GM18909 (cell line): ENCODE measurements around the gene GJA3.
A peak's percentile ranks its signal among the peaks of the same experiment; 100 is the strongest.

ENCODE experiments used
- ATAC-seq: cut with Tn5 transposase; IDR thresholded peaks from one replicate; pipeline ENCODE4 v1.9.1; 2021; ENCODE audit warnings: mild to moderate bottlenecking; ENCODE audit not compliant: unreplicated experiment, poor library complexity

Gene GJA3

DNA sequence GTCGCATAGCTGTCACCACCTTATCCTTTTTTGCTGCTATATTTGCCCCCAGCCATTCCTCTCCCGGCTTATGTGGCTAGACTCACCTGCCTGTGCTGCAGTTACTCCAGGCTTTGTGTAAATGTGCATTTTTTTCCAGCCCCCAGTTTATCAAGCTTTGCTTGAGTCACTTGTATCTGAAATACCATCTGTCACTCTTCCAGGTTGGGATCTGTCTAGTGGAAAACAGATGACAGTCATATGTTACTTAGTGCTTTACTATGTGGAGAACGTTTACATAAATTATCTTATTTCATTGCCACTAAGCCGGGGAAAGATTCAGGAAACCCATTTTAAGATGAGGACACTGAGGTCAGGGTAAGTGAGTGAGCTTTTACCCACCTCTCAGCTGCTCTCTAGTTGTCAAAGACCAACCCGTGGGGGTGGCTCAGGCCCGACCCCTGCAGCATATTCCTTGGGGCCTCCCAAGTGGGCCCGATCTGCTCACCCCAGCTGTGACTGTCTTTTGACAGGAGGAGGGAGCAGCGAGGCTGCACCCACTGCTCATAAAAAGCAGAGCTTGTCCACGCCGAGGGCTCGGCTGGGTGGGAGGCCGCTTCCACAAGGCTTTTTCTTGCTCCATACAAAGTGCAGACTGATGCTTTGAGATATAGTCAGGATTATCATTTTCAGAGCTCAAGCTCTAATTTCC lies 24.7 kb upstream of the GJA3 start:
- ATAC-seq = no peak

DNA sequence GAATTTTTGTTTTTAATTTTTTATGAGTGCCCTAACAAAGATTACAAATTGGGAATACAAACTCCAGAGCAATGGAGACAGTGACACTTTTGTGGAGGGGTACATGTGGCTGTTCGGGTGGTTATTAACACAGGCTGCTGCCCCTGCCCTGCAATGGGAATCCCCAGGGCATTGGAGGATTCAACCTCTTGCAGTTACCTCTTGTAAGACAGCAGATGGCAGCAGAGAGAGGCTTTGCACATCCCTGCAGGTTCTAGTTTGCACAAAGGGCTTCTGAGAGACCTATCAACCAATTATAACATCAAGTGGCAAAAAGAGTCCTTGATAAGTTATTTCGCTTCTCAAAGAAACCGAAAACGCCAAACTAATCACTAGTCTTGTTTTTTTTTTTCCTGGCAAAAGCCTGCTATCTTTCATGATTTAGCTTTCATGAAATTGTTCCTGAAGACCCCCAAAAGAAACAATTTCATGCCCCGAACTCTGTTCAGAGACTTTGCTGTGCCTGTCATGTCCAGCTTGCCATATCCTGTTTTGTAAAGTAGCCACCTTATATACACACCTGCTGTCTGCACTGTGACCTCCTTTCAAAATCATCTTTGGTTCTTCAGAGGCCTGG lies 21.5 kb upstream of the GJA3 start:
- ATAC-seq = peak; percentile 84

DNA sequence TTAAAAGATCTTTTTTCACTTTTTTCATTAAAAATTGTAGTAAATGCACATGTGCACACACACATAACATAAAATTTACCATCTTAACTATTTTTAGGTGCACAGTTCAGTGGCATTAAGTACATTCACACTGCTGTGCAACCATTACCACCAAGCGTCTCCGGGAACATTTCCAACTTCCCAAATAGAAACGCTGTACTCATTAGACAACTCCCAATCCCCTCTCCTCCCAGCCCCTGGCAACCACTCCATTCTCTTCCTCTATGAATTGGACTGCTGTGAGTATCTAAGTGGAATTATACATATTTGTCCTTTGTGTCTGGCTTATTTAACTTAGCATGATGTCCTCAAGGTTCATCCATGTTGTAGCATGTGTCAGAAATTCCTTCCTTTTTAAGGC lies 20.3 kb upstream of the GJA3 start:
- ATAC-seq = no peak

DNA sequence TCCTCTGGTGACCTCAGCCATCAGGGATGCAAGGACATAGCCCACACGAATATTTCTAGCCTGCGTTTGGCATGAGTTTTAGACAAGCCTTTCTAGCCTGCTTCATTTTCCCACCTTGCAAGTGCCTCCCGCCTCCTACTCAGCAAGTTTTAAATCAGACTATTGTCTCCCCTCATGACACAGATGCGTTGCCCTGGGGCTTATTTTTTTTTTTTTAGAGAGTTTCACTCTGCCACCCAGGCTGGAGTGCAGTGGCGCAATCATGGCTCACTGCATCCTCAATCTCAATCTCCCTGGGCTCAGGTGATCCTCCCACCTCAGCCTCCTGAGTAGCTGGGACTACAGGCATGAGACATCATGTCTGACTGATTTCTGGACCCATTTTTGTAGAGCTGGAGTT lies 17.3 kb upstream of the GJA3 start:
- ATAC-seq = no peak

DNA sequence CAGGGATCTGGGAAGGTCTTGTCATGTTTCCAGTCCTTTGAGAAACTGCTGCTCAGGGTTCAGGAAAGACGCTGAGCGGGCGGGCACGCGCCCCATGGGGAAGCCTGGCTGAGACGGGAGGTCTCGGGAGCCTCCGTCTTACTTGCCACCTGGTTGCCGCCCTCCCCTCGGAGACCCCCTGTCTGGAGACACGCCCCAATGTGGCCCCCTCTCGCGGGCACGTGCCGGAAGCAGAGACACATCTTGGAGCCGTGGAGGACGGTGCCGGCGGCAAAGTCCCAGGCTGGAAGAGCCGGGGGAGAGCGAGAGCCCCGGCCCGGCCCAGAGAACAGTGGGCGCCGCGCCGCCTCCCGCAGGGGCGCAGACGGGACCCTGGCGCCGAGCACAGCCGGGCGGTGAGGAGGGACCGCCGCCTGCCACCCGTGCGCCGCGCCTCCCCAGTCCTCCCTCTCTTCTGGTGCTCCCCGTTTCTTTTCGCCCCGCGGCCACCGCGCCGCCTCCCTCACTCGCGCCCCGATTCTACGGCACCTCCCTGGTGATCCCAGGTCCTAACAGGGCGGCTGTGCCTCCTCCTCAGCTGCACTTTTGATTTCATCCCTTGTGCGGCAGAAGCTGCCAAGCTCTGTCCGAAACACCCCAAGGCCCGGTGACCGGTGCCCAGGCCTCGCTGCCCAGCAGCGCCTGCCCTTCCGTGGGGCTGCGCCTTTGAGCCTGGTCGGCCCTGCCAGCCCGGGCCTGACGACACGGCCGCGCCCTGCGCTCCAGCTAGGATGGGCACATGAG lies 16.4 kb upstream of the GJA3 start:
- ATAC-seq = no peak

DNA sequence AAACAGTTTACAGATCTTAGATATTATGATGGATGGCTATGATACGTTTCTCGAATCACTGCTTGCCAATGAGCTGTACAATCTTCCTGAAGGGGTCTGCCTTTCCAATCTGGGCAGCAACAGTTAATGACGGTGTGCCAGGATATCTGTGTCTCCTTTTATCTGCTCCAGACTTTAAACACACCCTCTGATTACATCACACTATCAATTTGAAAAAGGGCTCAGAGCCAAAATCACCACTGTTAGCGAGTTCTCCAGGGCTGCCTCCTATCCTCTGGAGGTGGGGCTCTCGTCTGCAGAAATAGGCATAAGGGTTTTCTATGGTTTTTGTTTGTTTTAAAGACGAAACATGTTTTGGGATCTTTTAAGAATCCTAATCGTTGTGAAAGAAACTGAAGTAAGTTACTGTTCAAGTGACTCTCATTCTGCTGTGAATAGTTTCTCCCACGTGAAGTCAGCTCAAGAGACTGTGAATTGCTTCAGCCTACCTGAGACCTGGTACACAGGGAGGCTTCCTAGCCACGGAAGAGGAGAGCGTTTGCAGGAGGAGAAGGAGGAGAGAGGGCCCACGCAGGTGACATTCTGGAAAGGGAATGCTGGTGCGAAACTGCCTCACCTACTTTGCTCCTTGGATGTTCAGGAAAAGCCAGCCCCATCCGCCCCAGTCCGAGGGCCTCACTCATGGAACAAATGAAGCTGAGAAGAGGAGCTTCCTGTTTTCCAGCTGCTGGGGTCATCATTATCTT lies 15.2 kb upstream of the GJA3 start:
- no peak for ATAC-seq

DNA sequence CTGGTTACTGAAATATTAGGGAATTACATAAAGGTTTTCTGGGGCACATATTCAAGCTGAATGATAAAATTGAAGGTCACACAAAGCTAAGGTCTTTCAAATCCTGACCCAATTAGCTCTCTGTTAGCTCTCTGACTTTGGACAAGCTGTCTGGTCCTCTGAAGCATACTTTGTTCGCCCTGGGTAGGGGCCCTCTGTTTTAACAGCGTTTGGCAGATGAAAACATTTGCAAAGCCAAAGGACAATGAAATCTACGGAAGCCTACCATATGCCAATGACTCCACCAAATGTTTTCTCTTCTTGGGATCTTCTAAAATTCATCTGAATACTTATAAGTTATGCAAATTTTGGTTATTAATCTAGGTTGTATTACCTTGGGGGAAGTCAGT lies 14.5 kb upstream of the GJA3 start:
- ATAC-seq = no peak

DNA sequence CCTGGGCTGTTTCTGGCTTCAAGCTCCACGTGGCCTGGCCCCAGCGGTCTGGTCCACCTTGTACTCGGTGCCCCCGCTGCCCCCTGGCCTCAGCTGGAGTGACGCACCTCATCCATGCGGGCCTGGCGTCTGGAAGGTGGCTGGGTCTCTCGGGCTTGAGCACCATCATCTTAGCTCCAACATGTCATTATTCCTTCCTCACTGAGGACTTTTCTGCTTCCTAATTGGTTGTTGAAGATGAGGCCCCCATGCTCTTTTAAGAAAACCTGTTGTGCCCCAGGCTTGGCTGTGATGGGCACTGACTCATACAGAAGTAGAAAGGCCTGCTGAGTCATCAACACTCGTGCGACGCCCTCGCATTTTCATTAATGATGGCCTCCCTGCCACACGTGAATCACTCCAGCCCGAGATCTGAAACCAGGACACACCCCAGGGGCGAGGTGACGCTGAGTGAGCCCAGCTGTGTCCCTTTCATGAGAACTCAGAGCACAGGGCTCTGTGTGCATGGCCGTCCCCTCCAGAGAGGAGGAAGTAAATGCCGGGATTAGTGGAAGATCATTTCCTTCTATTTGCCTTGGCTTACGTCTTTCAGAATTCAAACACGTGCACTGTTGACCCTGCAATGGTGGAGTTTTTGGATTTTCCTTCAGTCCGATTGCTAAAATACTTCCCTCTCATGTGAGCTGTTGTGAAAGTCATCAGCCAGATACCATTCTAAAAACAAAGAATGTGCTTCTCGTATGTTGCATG lies 14.0 kb upstream of the GJA3 start:
- ATAC-seq = peak; percentile 92

DNA sequence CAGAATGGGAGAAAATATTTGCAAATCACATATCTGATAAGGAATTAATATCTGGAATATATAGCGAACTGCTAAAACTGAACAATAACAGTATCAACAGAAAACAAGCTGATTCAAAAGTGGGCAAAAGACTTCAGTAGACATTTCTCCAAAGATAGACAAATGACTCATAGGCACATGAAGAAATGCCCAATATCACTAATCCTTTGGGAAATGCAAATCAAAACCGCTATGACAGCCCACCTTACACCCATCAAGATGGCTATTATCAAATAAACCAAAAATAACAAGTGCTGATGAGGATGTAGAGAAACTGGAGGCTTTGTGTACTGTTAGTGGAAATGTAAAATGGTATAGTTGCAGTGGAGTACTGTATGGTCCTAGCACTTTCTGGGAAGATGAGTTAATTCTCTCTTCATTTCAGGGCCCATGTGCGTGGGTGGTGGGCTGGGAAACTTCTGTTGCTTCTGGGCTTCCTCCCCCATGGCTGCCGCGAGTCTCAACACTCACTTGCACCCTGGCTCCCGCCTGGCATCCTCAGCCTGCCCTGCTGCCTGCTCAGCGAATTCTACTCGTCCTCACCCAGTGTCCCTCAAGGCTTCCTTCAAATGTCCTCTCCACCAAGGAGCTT lies 12.4 kb upstream of the GJA3 start:
- no peak for ATAC-seq

DNA sequence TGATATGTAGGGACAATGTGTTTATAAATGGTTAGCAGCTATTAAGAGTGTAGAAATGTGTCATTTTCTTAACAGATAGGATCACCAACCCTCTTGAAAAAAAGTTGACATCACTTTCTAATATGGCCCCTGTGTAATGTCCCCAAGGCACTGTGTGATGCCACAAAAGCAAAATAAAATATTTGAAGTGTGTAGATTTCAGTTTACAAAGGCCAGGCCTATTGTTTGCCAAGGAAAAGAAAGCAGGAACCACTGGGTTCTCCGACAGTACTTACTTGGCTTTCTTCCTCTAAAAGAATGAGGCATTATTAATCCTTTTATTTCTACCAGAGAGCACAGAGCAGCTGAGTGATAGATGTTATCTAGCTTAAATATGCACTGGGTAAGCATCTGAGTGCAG lies 10.5 kb upstream of the GJA3 start:
- no peak for ATAC-seq

DNA sequence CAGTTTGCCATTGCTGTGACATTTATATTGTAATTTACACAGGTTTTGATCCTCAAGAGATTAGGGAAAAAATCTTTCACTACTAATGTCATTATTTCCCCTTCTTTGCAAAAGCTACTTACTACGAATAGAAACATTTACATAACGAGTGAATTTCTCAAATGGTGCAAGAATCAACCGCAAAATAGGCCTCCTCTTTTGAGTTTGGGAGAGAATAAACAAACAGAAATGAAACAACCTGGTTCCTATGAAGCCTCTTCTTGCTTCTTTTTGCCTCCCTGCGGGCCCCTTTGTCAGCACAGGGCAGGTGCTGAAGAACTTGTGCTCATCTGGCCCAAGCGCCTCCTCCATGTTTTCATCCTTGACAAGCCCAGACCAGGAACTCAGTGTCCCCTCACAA lies 10.1 kb upstream of the GJA3 start:
- no peak for ATAC-seq

DNA sequence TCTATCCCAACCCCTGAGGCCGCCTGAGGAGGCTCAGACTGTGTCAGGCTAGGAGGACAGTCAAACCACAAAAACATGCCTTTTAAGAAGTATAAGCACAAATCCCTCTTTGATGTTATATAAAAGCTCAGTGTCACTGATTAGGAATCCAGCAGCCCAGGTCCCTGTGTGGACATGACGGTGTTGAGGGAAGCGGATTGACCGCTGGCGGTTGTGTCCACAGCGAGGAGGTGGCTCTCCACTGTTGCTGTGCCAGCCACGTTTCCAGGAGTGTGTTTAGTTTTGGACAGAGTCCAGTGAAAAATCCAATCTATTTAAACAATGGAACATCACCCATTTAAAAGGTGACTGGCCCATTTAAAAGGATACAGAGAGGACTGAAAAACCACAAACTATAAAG lies 7.5 kb upstream of the GJA3 start:
- no peak for ATAC-seq

DNA sequence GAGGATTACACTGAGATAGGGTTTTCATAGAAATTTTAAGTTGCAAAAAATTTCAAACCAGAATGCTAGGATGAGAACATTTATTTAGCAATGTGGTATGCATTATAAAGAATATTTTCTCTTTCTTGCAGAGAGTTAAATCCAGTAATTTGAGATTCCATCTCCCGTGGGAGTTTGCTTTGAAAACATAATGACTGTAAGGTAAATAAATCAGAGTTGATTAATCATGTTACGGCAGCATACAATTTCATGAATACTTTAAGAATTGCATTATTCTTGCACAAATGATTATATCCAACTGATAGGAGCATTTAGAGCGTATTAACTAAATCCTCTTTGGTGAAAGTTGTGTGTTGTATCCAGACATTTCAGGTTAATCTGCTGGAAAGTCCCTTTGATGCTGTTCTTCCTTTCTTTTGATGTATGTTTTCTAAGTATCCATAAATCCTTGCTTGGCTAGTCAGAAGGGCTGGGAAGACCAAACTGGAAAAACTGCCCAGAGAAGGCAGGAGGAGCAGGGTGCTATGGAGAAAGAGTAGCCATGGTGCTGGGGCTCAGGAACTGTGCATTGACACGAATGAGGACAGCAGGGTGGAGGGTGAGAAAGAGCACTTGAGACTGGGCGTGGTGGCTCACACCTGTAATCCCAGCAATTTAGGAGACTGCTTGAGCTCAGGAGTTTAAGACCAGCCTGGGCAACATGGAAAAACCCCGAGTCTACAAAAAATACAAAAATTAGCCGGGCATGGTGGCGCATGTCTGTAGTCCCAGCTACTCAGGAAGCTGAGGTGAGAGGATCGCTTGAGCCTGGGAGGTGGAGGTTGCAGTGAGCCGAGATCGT lies 4.8 kb upstream of the GJA3 start:
- no peak for ATAC-seq

DNA sequence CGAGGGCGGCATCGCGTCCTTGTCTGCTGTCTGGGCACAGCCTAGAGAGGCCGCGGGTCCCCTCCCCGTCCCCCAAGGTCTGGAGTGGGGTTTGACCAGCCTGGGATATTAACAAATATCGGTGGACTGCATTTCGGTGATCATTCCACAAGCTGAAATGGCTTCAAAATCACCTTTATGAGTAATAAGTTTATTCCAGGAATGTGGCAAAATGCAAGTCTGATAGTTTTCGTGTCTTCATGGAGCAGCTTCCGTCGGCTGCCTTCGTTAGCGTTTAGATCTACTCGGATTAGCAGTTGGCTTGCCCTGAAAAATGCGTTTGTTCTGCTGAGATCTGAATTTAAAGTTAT lies 1.1 kb upstream of the GJA3 start:
- ATAC-seq = no peak

DNA sequence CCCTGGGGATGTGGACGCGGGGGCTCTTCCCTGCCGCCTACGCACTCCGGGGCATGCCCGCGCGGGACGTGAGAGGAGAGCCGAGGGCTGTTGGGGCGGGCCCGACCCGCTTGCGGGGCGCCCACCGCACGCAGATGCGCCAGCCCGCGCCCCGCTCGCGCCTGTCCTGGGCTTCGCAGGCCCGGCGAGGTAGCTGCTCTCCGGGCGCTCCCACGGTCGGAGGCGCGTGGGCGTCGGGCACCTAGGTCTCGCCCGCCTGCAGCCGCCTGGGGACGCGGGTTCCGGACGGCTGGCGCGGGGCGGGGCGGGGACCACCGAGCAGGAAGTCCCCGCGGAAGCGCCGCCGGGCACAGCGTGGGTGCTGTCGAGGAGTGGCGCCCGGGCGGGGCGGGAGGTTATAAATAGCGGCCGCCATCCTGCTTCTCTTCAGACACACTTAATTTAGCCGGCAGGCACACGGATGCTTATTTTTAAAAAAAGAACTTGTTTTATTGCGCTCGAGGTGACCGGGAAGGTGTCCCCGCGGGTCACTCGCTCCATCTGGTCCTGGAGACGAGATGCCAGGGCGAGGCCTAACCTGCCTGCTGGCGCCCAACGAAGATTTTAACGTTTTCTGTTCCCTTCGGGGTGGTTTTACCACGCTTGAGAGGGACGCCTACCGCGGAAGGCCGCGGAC lies 561 bp upstream of the GJA3 start:
- ATAC-seq = peak; percentile 59

DNA sequence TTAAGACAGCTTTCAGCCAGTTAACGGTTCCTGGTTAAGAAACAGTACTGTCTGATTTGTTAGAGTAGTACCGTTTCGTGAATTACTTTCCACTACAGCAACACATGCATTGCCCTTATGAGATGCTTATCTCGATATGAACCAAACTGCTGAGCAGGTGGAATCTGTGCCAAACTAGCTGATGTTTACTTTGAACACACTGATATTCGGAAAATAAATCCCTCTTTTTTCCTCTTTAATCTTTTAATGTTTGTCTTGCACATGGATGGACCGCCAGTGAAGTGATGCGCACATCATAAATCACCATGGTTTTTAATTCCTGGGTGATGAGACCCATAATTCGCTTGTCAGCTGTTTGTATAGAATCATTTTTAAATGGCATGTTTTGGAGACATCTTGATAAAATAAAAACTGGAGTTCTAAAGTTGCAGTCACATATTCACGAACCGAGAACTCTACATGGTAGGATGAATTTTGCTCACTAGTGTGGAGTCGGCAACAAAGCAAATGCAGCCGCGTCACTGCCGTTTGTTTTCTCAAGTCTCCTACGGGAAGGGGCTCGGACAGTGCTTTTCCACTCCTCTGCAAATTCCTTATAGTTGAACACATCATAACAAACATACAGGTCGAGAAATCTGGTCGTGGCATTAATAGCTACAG lies 1.1 kb downstream of the GJA3 start:
- no peak for ATAC-seq

DNA sequence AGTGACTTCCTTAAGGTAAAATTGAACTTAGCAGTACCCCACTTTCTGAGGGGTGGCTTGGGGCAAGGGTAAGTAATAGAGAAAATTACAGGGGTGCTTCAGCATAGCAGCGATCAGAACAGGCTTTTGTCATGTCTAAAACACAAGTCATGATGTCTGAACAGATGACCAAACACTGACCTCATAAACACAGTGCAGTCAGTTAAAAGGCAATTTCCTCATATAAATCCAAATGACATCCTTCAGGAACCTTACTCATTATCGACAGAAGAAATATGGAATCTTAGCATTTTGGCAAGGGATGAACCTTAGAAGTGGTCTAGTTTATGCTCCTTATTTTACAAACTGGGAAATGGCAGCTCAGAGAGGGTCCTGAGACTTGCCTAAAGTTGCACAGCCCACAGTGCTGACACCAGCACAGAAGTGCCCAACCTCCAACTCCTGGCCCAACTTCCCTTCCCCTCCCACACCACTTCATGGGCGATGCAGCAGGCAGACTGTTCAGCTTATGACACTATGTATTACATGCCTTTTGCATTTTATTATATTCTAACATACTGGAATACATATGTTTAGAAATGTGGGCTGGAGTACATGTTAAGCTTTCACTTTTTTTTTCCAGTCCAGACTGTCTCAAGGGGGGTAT lies 3.6 kb downstream of the GJA3 start:
- ATAC-seq = no peak

DNA sequence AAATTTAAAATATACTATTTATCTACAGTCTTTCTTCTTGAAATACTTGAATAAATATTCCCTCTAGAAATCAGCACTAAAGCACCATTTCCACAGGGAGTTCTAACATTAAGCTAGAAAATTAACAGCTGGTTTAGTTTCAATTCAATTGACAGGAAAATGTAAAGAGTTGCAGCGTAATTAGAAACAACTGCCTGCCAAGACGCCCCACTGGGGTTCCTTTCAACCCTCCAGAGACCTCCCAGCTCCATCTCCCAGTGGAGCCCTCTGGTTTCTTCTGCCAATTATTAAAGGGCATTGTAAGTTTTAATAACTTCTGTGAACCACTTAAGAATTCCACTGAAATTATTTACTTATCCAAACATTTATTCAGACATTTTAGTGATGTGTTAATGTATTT lies 4.2 kb downstream of the GJA3 start:
- no peak for ATAC-seq
